ENCODE data around the gene MKS1.

- no peak for TF ChIP-seq POLR2A (IDR thresholded peaks at IDR 0.05)
- TF ChIP-seq CTCF (IDR thresholded peaks at IDR 0.05): no peak
- TF ChIP-seq POLR2AphosphoS5 (IDR thresholded peaks at IDR 0.05): no peak
Observed at GRCh38 chr17:58247511-58248363, 28.7 kb upstream of the MKS1 start.

All from upper lobe of left lung (tissue), 4 donors.